Neutrophil (primary cell): ENCODE results near the gene B9D2.
"Not testable (repeated sequence)": the region's sequence is repeated elsewhere in the genome, so short reads cannot be mapped to it uniquely, and the experiment has no call there.

Experiments used
- H3K27ac ChIP-seq: fragments of 200-600 bp; sonication (generic); 2 replicates; pipeline ENCODE4 v1.5.1; 2016; ENCODE audit warnings: mild to moderate bottlenecking, moderate library complexity
- H3K27me3 ChIP-seq: fragments of 200-600 bp; sonication (generic); 2 replicates; pipeline ENCODE4 v1.6.0; 2016; ENCODE audit warnings: mild to moderate bottlenecking
- H3K36me3 ChIP-seq: fragments of 200-600 bp; sonication (generic); 2 replicates; pipeline ENCODE4 v1.5.1; 2017
- H3K4me1 ChIP-seq, 2 experiments: fragments of 200-600 bp in 1 of 2; sonication (generic) in 1 of 2; 1 replicate in 1 of 2; 2 replicates in 1 of 2; pipeline versions ENCODE4 v1.5.1 to v1.6.1; 2013 to 2016; ENCODE audit warnings: low read depth in 1 of 2, low read length in 1 of 2, mild to moderate bottlenecking in 1 of 2, moderate library complexity in 1 of 2; ENCODE audit not compliant: control insufficient read depth in 1 of 2, insufficient read depth in 1 of 2
- H3K4me3 ChIP-seq, 2 experiments: fragments of 200-600 bp in 1 of 2; sonication (generic) in 1 of 2; 1 replicate in 1 of 2; 2 replicates in 1 of 2; pipeline ENCODE4 v1.5.1; 2013 to 2016; ENCODE audit warnings: low read depth in 1 of 2, low read length in 1 of 2, mild to moderate bottlenecking in 1 of 2, moderate library complexity in 1 of 2
- H3K9me3 ChIP-seq: fragments of 200-600 bp; sonication (generic); 2 replicates; pipeline ENCODE4 v1.5.1; 2016
- CTCF ChIP-seq: fragments of 200-600 bp; sonication (generic); IDR thresholded peaks from 2 replicates; pipeline ENCODE4 v1.5.1; 2016; ENCODE audit warnings: antibody characterized with exemption

The B9D2 gene

DNA sequence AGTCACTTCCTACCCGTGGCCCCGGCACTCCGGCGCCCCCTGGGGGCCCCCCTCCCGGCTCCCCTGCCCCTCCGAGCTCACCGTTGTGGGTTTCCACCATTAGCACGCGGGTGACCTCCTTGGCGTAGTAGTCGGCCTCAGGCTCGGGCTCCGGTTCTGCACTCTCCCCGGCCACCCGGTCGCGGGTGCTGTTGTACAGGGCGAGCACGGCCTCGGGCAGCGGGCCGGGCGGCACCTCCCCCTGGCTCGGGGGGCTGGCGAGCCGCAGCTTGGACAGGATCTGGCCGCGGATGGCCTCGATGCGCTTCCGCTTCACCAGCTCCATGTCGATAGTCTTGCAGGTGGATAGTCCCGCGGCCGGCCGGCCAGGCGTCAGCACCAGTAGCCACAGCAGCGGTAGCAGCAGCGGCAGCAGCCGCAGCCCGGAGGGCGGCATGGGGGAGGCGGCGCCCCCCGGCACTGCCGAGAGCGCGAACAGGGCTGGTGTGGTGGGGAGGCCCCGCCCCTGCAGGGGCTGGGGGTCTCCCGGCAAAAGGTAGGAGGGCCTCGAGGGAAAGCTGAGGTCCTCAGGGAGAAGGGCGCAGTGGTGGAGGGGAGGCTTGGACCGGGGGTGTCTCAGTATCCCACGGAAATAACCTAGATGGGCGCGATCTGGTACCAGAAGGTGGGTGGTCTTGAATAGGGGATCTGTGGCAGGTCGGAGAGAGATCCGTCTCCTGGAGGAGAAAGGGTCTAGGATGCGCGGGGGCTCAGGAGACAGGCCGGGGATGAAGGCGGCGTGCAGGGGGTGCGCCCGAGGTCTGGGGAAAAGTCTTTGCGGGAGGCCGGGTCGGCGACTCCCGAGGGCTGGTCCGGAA lies 11.1 kb downstream of the B9D2 start:
- peaks cover 73 to 80% of the 10 kb centered on the region in 2 experiments for H3K4me1 ChIP-seq
- H3K4me3 ChIP-seq = peak overlapping the region; percentile 98 to 100
- no peaks in the 10 kb centered on the region for H3K9me3 ChIP-seq
- TF ChIP-seq CTCF = peak; percentile 78
- H3K27ac ChIP-seq = peak overlapping the region; percentile 98
- H3K36me3 ChIP-seq = peaks cover 18% of the 10 kb centered on the region
- no peaks in the 10 kb centered on the region for H3K27me3 ChIP-seq

DNA sequence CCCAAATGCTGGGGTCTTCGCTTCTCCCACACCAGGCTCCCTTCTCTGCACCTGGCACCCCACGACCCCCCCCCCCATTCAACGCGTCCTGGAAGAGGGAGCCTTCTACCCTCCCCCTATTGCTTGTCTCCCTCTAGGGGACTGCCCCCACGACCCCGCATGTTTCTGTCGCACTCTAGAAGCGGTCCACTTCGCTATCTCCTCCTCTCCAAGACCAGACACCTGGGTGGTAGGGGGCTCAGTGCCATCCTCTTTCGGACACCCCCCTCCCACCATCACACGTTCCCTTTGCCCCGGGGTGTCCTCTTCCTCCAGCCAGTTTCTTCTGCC lies 11.7 kb downstream of the B9D2 start:
- H3K9me3 ChIP-seq = no peaks in the 10 kb centered on the region
- no peaks in the 10 kb centered on the region for H3K27me3 ChIP-seq
- peaks cover 68 to 79% of the 10 kb centered on the region in 2 experiments for H3K4me1 ChIP-seq
- peak overlapping the region; percentile 98 for H3K27ac ChIP-seq
- H3K4me3 ChIP-seq = peak overlapping the region; percentile 98 to 100
- H3K36me3 ChIP-seq = peaks cover 20% of the 10 kb centered on the region
- TF ChIP-seq CTCF = no peak

DNA sequence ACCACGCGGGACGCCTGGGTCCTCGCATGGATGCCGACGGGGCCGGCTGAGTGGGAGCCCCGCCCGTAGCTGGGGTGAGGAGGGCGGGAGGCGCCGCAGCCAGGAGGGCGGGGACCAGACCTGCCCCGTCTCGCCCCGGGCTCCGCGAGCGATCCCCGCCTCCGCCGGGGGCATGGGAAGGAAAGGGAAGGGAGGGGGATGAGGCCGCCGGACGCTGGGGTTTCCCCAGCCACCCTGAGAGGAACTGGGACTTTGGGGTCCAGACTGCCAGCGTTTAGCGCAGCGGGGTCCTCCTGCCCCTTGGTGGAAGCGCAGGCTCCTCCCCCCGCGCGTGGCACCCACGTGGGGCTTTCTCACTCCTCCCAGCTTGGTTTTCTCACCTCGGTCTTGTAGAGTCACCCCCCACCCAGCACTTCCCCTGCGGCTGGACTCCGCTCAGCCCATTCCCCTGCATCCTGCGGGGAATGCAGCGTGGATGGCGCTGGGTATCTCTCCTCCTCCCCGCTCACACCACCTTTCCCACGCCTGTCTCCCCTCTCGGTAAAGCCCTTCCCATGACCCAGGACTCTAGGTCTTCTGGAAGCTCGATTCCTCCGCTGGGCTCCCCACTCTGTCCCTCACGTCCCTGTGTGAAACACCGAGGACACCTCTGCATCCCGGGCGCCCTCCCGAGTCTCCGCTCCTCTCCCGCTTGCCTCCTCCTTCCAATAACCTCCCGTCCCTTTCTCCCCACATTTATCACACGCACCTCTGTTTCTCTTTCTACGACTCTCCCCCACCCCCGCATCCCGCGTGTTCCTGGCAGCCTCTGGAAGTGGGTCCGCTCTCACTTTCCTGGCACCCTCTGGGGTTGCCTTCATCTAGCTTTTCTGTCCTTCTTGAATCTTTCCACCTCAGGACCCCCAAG lies 12.4 kb downstream of the B9D2 start:
- H3K27ac ChIP-seq = peak overlapping the region; percentile 98

DNA sequence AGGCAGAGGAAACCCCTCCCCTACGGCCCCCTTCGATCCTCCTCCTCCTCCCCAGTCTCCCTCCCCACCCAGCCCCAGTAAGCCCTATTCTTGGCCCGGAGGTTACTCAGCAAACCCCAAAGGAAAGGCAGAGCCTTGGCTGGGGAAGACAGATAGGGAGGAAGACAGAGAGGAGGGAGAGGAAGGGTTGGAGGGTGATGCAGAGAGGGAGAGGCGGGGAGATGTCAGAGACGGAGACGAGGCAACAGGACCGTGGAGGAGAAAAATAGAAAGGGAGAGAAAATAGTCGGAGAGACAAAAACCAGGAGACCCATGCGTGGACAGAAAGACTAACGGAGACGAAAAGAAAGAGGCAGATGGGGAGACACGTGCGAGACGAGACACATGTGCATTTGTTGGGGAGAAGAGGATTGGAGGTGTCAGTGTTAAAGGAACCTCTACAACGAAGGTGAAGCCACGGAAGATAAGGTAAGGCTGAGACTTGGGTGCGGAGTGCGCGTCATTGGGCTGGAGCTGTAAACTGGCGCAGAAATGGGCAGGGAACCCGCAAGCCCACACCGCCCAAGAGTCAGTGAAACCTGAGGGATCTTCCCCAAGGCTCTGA lies 13.1 kb downstream of the B9D2 start:
- TF ChIP-seq CTCF = no peak
- Histone ChIP-seq H3K27ac (peak overlapping the region; percentile 98), H3K9me3 (no peaks in the 10 kb centered on the region), H3K4me3 (peak overlapping the region; percentile 98 to 100), H3K4me1 (peaks cover 54 to 65% of the 10 kb centered on the region in 2 experiments), H3K27me3 (no peaks in the 10 kb centered on the region), H3K36me3 (peaks cover 32% of the 10 kb centered on the region)

More for the DNA sequence above, 12.4 kb downstream of the B9D2 start:
- peak overlapping the region; percentile 98 to 100 for H3K4me3 ChIP-seq
- peaks cover 61 to 73% of the 10 kb centered on the region in 2 experiments for H3K4me1 ChIP-seq
- H3K9me3 ChIP-seq = no peaks in the 10 kb centered on the region
- H3K27me3 ChIP-seq = no peaks in the 10 kb centered on the region
- peak; percentile 27 for TF ChIP-seq CTCF
- peaks cover 26% of the 10 kb centered on the region for H3K36me3 ChIP-seq

DNA sequence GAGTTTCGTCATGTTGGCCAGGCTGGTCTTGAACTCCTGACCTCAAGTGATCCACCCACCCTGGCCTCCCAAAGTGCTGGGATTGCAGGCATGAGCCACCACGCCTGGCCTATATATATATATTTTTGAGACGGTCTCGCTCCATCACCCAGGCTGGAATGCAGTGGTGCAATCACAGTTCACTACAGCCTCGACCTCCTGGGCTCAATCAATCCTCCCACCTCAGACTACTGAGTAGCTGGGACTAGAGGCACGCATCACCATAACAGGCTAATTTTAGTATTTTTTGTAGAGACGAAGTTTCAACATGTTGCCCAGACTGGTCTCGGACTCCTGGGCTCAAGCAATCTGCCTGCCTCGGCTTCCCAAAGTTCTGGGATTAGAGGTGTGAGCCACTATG lies 17.0 kb downstream of the B9D2 start:
- H3K27me3 ChIP-seq, H3K9me3 ChIP-seq, H3K4me3 ChIP-seq: not testable (repeated sequence)
- Histone ChIP-seq H3K36me3 (peaks cover 57% of the 10 kb centered on the region), H3K27ac (peak overlapping the region; percentile 98), H3K4me1 (peaks cover 66 to 75% of the 10 kb centered on the region in 2 experiments)
